ENCODE measurements around the gene ACYP1. TPM values are rescaled to one million over a fixed set of nuclear protein-coding genes. Genes with fewer than 3 reads are reported as not detected.

Gene ACYP1
- total RNA-seq, 1 donor, result 3.5 TPM

Other genes starting within 250 kb of the ACYP1 start
- gene PROX2, start 187.9 kb downstream of the ACYP1 start, total RNA-seq, result 0.21 TPM
- gene DLST, start 182.1 kb downstream of the ACYP1 start, total RNA-seq, result 92.4 TPM
- gene RPS6KL1, start 140.8 kb downstream of the ACYP1 start, total RNA-seq, result 3.4 TPM
- gene PGF, start 108.4 kb downstream of the ACYP1 start, total RNA-seq, result not detected
- gene EIF2B2, start 61.1 kb downstream of the ACYP1 start, total RNA-seq, result 17.3 TPM
- 36.9 TPM for gene MLH3, start 12.6 kb downstream of the ACYP1 start, total RNA-seq
- not detected for gene ZC2HC1C, start 5.6 kb upstream of the ACYP1 start, total RNA-seq
- gene NEK9, start 63.0 kb upstream of the ACYP1 start, total RNA-seq, result 33.3 TPM
- 180 TPM for gene TMED10, start 112.6 kb upstream of the ACYP1 start, total RNA-seq
- 2,138 TPM for gene FOS, start 214.8 kb upstream of the ACYP1 start, total RNA-seq

Data from mononuclear cell (primary cell).